Transverse colon (tissue), 4 donors: ENCODE data around the gene NDUFAF2. TPM values are rescaled to one million over a fixed set of nuclear protein-coding genes. Genes with fewer than 3 reads are reported as not detected.

Experiments
- DNase-seq: peaks from one replicate; pipeline ENCODE4 v3.0.0-alpha.2; 2019
- H3K27ac ChIP-seq, 4 donors: fragments of 200-600 bp; sonication (generic); 2 replicates each; pipeline ENCODE4 v1.5.1; 2016 to 2018; ENCODE audit warnings: inconsistent platforms in 4 of 4
- H3K27me3 ChIP-seq: fragments of 200-600 bp; sonication (generic); 2 replicates; pipeline ENCODE4 v1.5.1; 2017; ENCODE audit warnings: inconsistent platforms
- H3K36me3 ChIP-seq, 4 donors: fragments of 200-600 bp; sonication (generic); 2 replicates each; pipeline ENCODE4 v1.5.1; 2017 to 2019; ENCODE audit warnings: inconsistent platforms in 4 of 4
- H3K4me1 ChIP-seq, 4 donors: fragments of 200-600 bp; sonication (generic); 2 replicates each; pipeline ENCODE4 v1.5.1; 2017 to 2020; ENCODE audit warnings: inconsistent platforms in 4 of 4
- H3K4me3 ChIP-seq, 4 donors: fragments of 200-600 bp; sonication (generic); 1 replicate in 1 of 4; 2 replicates in 3 of 4; pipeline versions ENCODE4 v1.5.1 to v1.6.1; 2017 to 2019; ENCODE audit warnings: inconsistent platforms in 4 of 4
- H3K9me3 ChIP-seq, 2 donors: fragments of 200-600 bp; sonication (generic); 2 replicates each; pipeline ENCODE4 v1.5.1; 2017 to 2019; ENCODE audit warnings: inconsistent platforms in 2 of 2
- CTCF ChIP-seq, 5 experiments: fragments of 200-600 bp in 3 of 5; fragments of 450-650 bp in 2 of 5; sonication (generic) in 3 of 5; IDR thresholded peaks; 1 replicate in 2 of 5; 2 replicates in 3 of 5; pipeline ENCODE4 v1.5.1; 2016 to 2017; ENCODE audit warnings: antibody characterized with exemption in 5 of 5, inconsistent platforms in 3 of 5, mild to moderate bottlenecking in 2 of 5, moderate library complexity in 1 of 5
- EP300 ChIP-seq: sonication (generic); formaldehyde crosslinking; IDR thresholded peaks from one replicate; pipeline ENCODE4 v1.6.1; 2017; ENCODE audit warnings: antibody characterized with exemption, low read depth
- POLR2A ChIP-seq: fragments of 450-650 bp; IDR thresholded peaks from one replicate; pipeline ENCODE4 v1.6.1; 2016; ENCODE audit warnings: antibody characterized with exemption, mild to moderate bottlenecking, moderate library complexity
- POLR2AphosphoS5 ChIP-seq, 3 donors: sonication (generic); formaldehyde crosslinking; IDR thresholded peaks; one replicate each; pipeline ENCODE4 v1.6.1; 2016; ENCODE audit warnings: antibody characterized with exemption in 3 of 3
- WGBS, 2 donors: methylation state at CpG; one replicate each; pipeline ENCODE4 v1.1.5; 2018; ENCODE audit warnings: low coverage in 1 of 2; 5-methylcytosine and 5-hydroxymethylcytosine counted together
- in situ Hi-C, 4 donors: fragments of 200-750 bp; cut with MboI; loops; one replicate each; pipeline versions ENCODE4 v1.15.0 to v1.15.1; 2017; ENCODE audit warnings: low sequenced_read_pairs in 3 of 4, low pct_ligation_motif_present in 1 of 4, low pct_unique_long_range_greater_than_20kb in 1 of 4
- intact Hi-C: fragments of 100-400 bp; cut with DNase I; formaldehyde crosslinking; loops from one replicate; pipeline ENCODE4 v1.15.1; 2023; ENCODE audit warnings: low total_unique reads
- total RNA-seq, 4 donors: library from RNA; depleted of rRNA; stranded (reverse); fragments of >200 nt; gene quantifications; one replicate each; pipeline ENCODE4 v1.1.0, GENCODE V29; 2016

The NDUFAF2 gene
- total RNA-seq, 4 donors from 2014 or later: 8.2 to 26.5 (median 10.5) TPM

- TF ChIP-seq POLR2A (no peak), EP300 (no peak), POLR2AphosphoS5 (IDR thresholded peaks at IDR 0.05) (no peak), CTCF (IDR thresholded peaks at IDR 0.05) (no peak)
- intact Hi-C loops: no loop called here
- Histone ChIP-seq H3K4me1 (no peaks in the 10 kb centered on the region), H3K36me3 (no peaks in the 10 kb centered on the region), H3K27ac (no peak overlapping the region), H3K9me3 (no peaks in the 10 kb centered on the region), H3K4me3 (no peak overlapping the region), H3K27me3 (no peaks in the 10 kb centered on the region)
- DNase-seq: no peak
- in situ Hi-C loops: no loop called here
- WGBS, 2 donors: 64 to 72% methylated on average over 2 of the region's 2 CpGs
These were observed 257.2 kb downstream of the NDUFAF2 start for GRCh38 chr5:61202213-61202612.

Other genes with a start within 250 kb of the NDUFAF2 start
- gene DEPDC1B, start 245.0 kb upstream of the NDUFAF2 start, total RNA-seq: 1 to 10 TPM in 3 of 4 donors, not detected in 1; 2.7 to 3.2 (median 2.9) TPM
- 10 to 100 TPM in 3 of 4 donors, 1 to 10 TPM in 1; 1.2 to 17.1 (median 14.4) TPM for gene ELOVL7, start 100.9 kb upstream of the NDUFAF2 start, total RNA-seq
- gene ERCC8, start 135 bp upstream of the NDUFAF2 start, total RNA-seq: 10 to 100 TPM in 2 of 4 donors, 1 to 10 TPM in 2; 4.8 to 17.3 (median 11.3) TPM
- gene SMIM15, start 217.3 kb downstream of the NDUFAF2 start, total RNA-seq: 10 to 100 TPM in 3 of 4 donors, 1 to 10 TPM in 1; 6.6 to 56.9 (median 30.9) TPM